Left lung (tissue), 10 donors: ENCODE data around the gene KCNK17. TPM values are rescaled to one million over a fixed set of nuclear protein-coding genes. Genes with fewer than 3 reads are reported as not detected.

Experiments used
- ATAC-seq: fragments of 200-7000 bp; cut with Tn5 transposase; one replicate; pipeline ENCODE4 v1.9.1; 2020; ENCODE audit warnings: moderate library complexity
- DNase-seq, 4 donors: peaks; one replicate each; pipeline ENCODE4 v3.0.0-alpha.2; 2013 to 2020
- H3K27ac ChIP-seq, 2 donors: fragments of 200-600 bp; sonication (generic) in 1 of 2; one replicate each; pipeline versions ENCODE4 v1.5.0 to v1.8.0; 2020 to 2021
- H3K27me3 ChIP-seq, 2 donors: fragments of 200-600 bp; sonication (generic) in 1 of 2; one replicate each; pipeline versions ENCODE4 v1.5.0 to v1.8.0; 2020 to 2021
- H3K36me3 ChIP-seq, 2 donors: fragments of 200-600 bp; sonication (generic) in 1 of 2; one replicate each; pipeline versions ENCODE4 v1.5.0 to v1.8.0; 2020 to 2021
- H3K4me1 ChIP-seq, 2 donors: fragments of 200-600 bp; one replicate each; pipeline ENCODE4 v1.8.0; 2021
- H3K4me3 ChIP-seq, 2 donors: fragments of 200-600 bp; sonication (generic) in 1 of 2; one replicate each; pipeline versions ENCODE4 v1.5.0 to v1.8.0; 2020 to 2021; ENCODE audit warnings: mild to moderate bottlenecking in 1 of 2
- H3K9me3 ChIP-seq, 2 donors: fragments of 200-600 bp; sonication (generic) in 1 of 2; one replicate each; pipeline versions ENCODE4 v1.5.0 to v1.8.0; 2020 to 2021
- CTCF ChIP-seq, 2 donors: fragments of 200-600 bp; sonication (generic) in 1 of 2; IDR thresholded peaks; one replicate each; pipeline versions ENCODE4 v1.5.0 to v1.8.0; 2021; ENCODE audit warnings: antibody characterized with exemption in 2 of 2
- intact Hi-C, 2 donors: fragments of 100-400 bp; cut with DNase I; formaldehyde crosslinking; loops; one replicate each; pipeline versions ENCODE4 v1.11.2 to v1.14.2; 2022
- polyA plus RNA-seq, 6 donors: library from polyadenylated mRNA; unstranded; fragments of 120-200 nt; gene quantifications; one replicate each; pipeline ENCODE4 v1.2.1, GENCODE V29; 2013; ENCODE audit not compliant: insufficient read length in 6 of 6
- total RNA-seq, 2 donors: library from RNA; stranded (reverse); fragmentation: NEBNext Ultra II Directional; extraction: Animal tissue kit (Norgen Biotek cat#: 25700); gene quantifications; one replicate each; pipeline ENCODE4 v1.2.1, GENCODE V29; 2021
- donor health status: DM: no; HTN: yes; CAD: no.
- donor health status: DM: no; HTN: no; CAD: no.

KCNK17 gene
- total and polyA plus RNA-seq, 8 donors, result 4.8 to 18.7 (median 12.9) TPM

- no peaks in the 10 kb centered on the region for H3K9me3 ChIP-seq
- no peaks in the 10 kb centered on the region for H3K27me3 ChIP-seq
- TF ChIP-seq CTCF (IDR thresholded peaks at IDR 0.05), result no peak
- no peak overlapping the region for H3K4me3 ChIP-seq
- H3K36me3 ChIP-seq, result no peaks in the 10 kb centered on the region
- ATAC-seq (no peak), DNase-seq (no peak)
- intact Hi-C loops, result loop anchor here in 1 of 2 donors (10.0 kb wide), 1 partner anchor 524 kb away; no protein-coding TSS in a partner anchor
- peaks cover 0 to 5% of the 10 kb centered on the region in 2 donors for H3K4me1 ChIP-seq
- H3K27ac ChIP-seq, result no peak overlapping the region
Measured at GRCh38 chr6:39360378-39360777, 46.2 kb upstream of the KCNK17 start.

GRCh38 chr6:39357998-39358686, 43.9 kb upstream of the KCNK17 start:
- Histone ChIP-seq H3K4me1 (peaks cover 0 to 5% of the 10 kb centered on the region in 2 donors), H3K27ac (no peak overlapping the region), H3K36me3 (no peaks in the 10 kb centered on the region), H3K9me3 (no peaks in the 10 kb centered on the region), H3K4me3 (no peak overlapping the region), H3K27me3 (no peaks in the 10 kb centered on the region)
- intact Hi-C loops, result no loop called here
- peak in 2 of 4 donors; percentile 69 to 88 for DNase-seq
- TF ChIP-seq CTCF (IDR thresholded peaks at IDR 0.05), result no peak
- ATAC-seq, result peak; percentile 62

GRCh38 chr6:39353698-39354315, 39.6 kb upstream of the KCNK17 start:
- Histone ChIP-seq H3K4me3 (no peak overlapping the region), H3K36me3 (no peaks in the 10 kb centered on the region), H3K27ac (no peak overlapping the region), H3K4me1 (no peaks in the 10 kb centered on the region), H3K27me3 (no peaks in the 10 kb centered on the region), H3K9me3 (no peaks in the 10 kb centered on the region)
- TF ChIP-seq CTCF (IDR thresholded peaks at IDR 0.05), result no peak
- DNase-seq (no peak), ATAC-seq (no peak)
- intact Hi-C loops, result no loop called here

- no peak overlapping the region for H3K27ac ChIP-seq
- DNase-seq (no peak), ATAC-seq (peak; percentile 28)
- no peak for TF ChIP-seq CTCF (IDR thresholded peaks at IDR 0.05)
- no peaks in the 10 kb centered on the region for H3K9me3 ChIP-seq
- no peaks in the 10 kb centered on the region for H3K4me1 ChIP-seq
- no peaks in the 10 kb centered on the region for H3K36me3 ChIP-seq
- no peaks in the 10 kb centered on the region for H3K27me3 ChIP-seq
- intact Hi-C loops, result no loop called here
- H3K4me3 ChIP-seq, result no peak overlapping the region
Measured at GRCh38 chr6:39350723-39351505, 36.7 kb upstream of the KCNK17 start.

- intact Hi-C loops, result no loop called here
- H3K36me3 ChIP-seq, result no peaks in the 10 kb centered on the region
- no peak for TF ChIP-seq CTCF (IDR thresholded peaks at IDR 0.05)
- no peaks in the 10 kb centered on the region for H3K27me3 ChIP-seq
- peaks cover 0 to under 1% of the 10 kb centered on the region in 2 donors for H3K4me1 ChIP-seq
- no peak for DNase-seq
- H3K27ac ChIP-seq, result no peak overlapping the region
- no peaks in the 10 kb centered on the region for H3K9me3 ChIP-seq
- ATAC-seq, result no peak
- no peak overlapping the region for H3K4me3 ChIP-seq
Measured at GRCh38 chr6:39348740-39349139, 34.5 kb upstream of the KCNK17 start.
